Urothelium cell line (cell line): Measurements from ENCODE around the gene LATS1.
A peak's percentile ranks its signal among the peaks of the same experiment; 100 is the strongest.
"Not testable (repeated sequence)": the region's sequence is repeated elsewhere in the genome, so short reads cannot be mapped to it uniquely, and the experiment has no call there.

Experiments used
- DNase-seq: peaks from one replicate; pipeline ENCODE4 v3.0.0; 2011; ENCODE audit warnings: low spot score, mixed read lengths
- FAIRE-seq: peaks from 2 replicates; lab custom pipeline; 2011; peaks lifted over from hg19 to GRCh38; lab: Jason Lieb, UNC

Gene LATS1

GRCh38 chr6:149717588-149718458 is at the start of gene LATS1:
TSS of gene LATS1 (minus strand) at chr6:149718101. CDS start at chr6:149702126, 15,975 bp downstream.
- no peak for FAIRE-seq

GRCh38 chr6:149766156-149766769 is 48.4 kb upstream of the LATS1 start:
- no peak for DNase-seq
- no peak for FAIRE-seq

More at GRCh38 chr6:149717588-149718458, at the start of gene LATS1:
- peak; percentile 92 for DNase-seq

GRCh38 chr6:149763866-149764265 is 46.0 kb upstream of the LATS1 start:
- no peak for DNase-seq
- no peak for FAIRE-seq

GRCh38 chr6:149761438-149761837 is 43.5 kb upstream of the LATS1 start:
- FAIRE-seq: no peak
- no peak for DNase-seq

- no peak for FAIRE-seq
- DNase-seq: no peak
Measured at GRCh38 chr6:149756261-149756636, 38.3 kb upstream of the LATS1 start.

GRCh38 chr6:149755300-149756260 is 37.7 kb upstream of the LATS1 start:
- FAIRE-seq: no peak
- no peak for DNase-seq

- DNase-seq (no peak), FAIRE-seq (no peak)
Measured at GRCh38 chr6:149754548-149754947, 36.6 kb upstream of the LATS1 start.

GRCh38 chr6:149753374-149753637 is 35.4 kb upstream of the LATS1 start:
- DNase-seq, FAIRE-seq: not testable (repeated sequence)

GRCh38 chr6:149752600-149753373 is 34.9 kb upstream of the LATS1 start:
- DNase-seq: no peak
- no peak for FAIRE-seq

GRCh38 chr6:149751920-149752319 is 34.0 kb upstream of the LATS1 start:
- FAIRE-seq, DNase-seq: not testable (repeated sequence)

GRCh38 chr6:149751239-149751638 is 33.3 kb upstream of the LATS1 start:
- no peak for DNase-seq
- no peak for FAIRE-seq

GRCh38 chr6:149750136-149750609 is 32.3 kb upstream of the LATS1 start:
- FAIRE-seq (no peak), DNase-seq (peak; percentile 62)

GRCh38 chr6:149749594-149750135 is 31.8 kb upstream of the LATS1 start, which contains the start of gene PCMT1:
TSS of gene PCMT1 (plus strand) at chr6:149749741. CDS start at chr6:149749902, 161 bp downstream.
- peak; percentile 96 for FAIRE-seq

GRCh38 chr6:149749082-149749593 is 31.2 kb upstream of the LATS1 start:
- FAIRE-seq: peak; percentile 76

More at GRCh38 chr6:149749594-149750135, 31.8 kb upstream of the LATS1 start, which contains the start of gene PCMT1:
- DNase-seq: peak; percentile 97

GRCh38 chr6:149746147-149746946 is 28.4 kb upstream of the LATS1 start, which contains the start of gene NUP43:
TSS of gene NUP43 (minus strand) at chr6:149746529. CDS start at chr6:149746495, 34 bp downstream.
- DNase-seq: peak; percentile 92

More at GRCh38 chr6:149749082-149749593, 31.2 kb upstream of the LATS1 start:
- DNase-seq: not testable (repeated sequence)

GRCh38 chr6:149745252-149745651 is 27.4 kb upstream of the LATS1 start:
- not testable (repeated sequence) for FAIRE-seq, DNase-seq

More at GRCh38 chr6:149746147-149746946, 28.4 kb upstream of the LATS1 start, which contains the start of gene NUP43:
- no peak for FAIRE-seq

GRCh38 chr6:149734915-149735314 is 17.0 kb upstream of the LATS1 start:
- FAIRE-seq: no peak
- no peak for DNase-seq

GRCh38 chr6:149733089-149733720 is 15.3 kb upstream of the LATS1 start:
- FAIRE-seq: no peak
- DNase-seq: no peak
